IMR-90 (cell line): Measurements from ENCODE around the gene PLEKHG7. TPM values are rescaled to one million over a fixed set of nuclear protein-coding genes. Genes with fewer than 3 reads are reported as not detected.

Experiments used
- ATAC-seq: fragments of 200-7000 bp; cut with Tn5 transposase; 2 replicates; pipeline ENCODE4 v1.9.1; 2020; ENCODE audit warnings: low read depth, mild to moderate bottlenecking, moderate library complexity
- BruUV-seq: library from RNA; stranded (reverse); fragments of 400-500 nt; replicated peaks from 2 replicates; lab custom pipeline; 2021; lab: Mats Ljungman, UMichigan
- CTCF ChIA-PET: fragments of 300-600 bp; formaldehyde crosslinking; extraction: SDS; loops from one replicate; lab custom pipeline; 2021; ENCODE audit warnings: antibody characterized with exemption; lab: Yijun Ruan, JAX
- POLR2A ChIA-PET: fragments of 300-600 bp; sonication (Branson Sonifier 250); formaldehyde crosslinking; loops from one replicate; lab custom pipeline; 2022; ENCODE audit warnings: antibody characterized with exemption; ENCODE audit not compliant: unreplicated experiment; lab: Charles Lee
- DNase-seq: peaks from one replicate; pipeline ENCODE4 v3.0.0; 2013
- H2AFZ ChIP-seq: replicated peaks from 2 replicates; pipeline ENCODE3; 2013; ENCODE audit warnings: low read length, mild to moderate bottlenecking; ENCODE audit not compliant: poor library complexity
- H2AK5ac ChIP-seq: 2 replicates; pipeline ENCODE4 v1.6.1; 2013; ENCODE audit warnings: low read depth, low read length, inconsistent platforms
- H2AK9ac ChIP-seq: replicated peaks from 2 replicates; pipeline ENCODE3; 2013; ENCODE audit warnings: mild to moderate bottlenecking, low read depth, low read length, moderate library complexity; ENCODE audit not compliant: poor library complexity
- H2BK120ac ChIP-seq: 2 replicates; pipeline ENCODE4 v1.6.1; 2013; ENCODE audit warnings: low read depth, low read length, inconsistent platforms
- H2BK15ac ChIP-seq: 3 replicates; pipeline ENCODE4 v1.6.1; 2013; ENCODE audit warnings: low read depth, low read length, inconsistent platforms
- H2BK20ac ChIP-seq: 2 replicates; pipeline ENCODE4 v1.6.1; 2013; ENCODE audit warnings: low read depth, mild to moderate bottlenecking, inconsistent platforms, low read length, moderate library complexity
- H2BK5ac ChIP-seq: 2 replicates; pipeline ENCODE4 v1.6.1; 2013; ENCODE audit warnings: mild to moderate bottlenecking, low read depth, low read length, inconsistent platforms; ENCODE audit not compliant: poor library complexity, severe bottlenecking
- H3K14ac ChIP-seq: replicated peaks from 2 replicates; pipeline ENCODE4 v1.6.1; 2013; ENCODE audit warnings: low read depth, low read length, inconsistent platforms
- H3K18ac ChIP-seq: 2 replicates; pipeline ENCODE4 v1.6.1; 2013; ENCODE audit warnings: low read depth, low read length, control low read depth
- H3K23ac ChIP-seq: 2 replicates; pipeline ENCODE4 v1.6.1; 2013; ENCODE audit warnings: low read depth, low read length, inconsistent platforms
- H3K27ac ChIP-seq: 2 replicates; pipeline ENCODE4 v1.5.1; 2013; ENCODE audit warnings: mild to moderate bottlenecking, control low read depth, low read length; ENCODE audit not compliant: insufficient read depth
- H3K27me3 ChIP-seq: 2 replicates; pipeline ENCODE4 v1.6.1; 2013; ENCODE audit warnings: low read length; ENCODE audit not compliant: control insufficient read depth, insufficient read depth
- H3K36me3 ChIP-seq: 2 replicates; pipeline ENCODE4 v1.6.1; 2013; ENCODE audit warnings: low read length, mixed read lengths; ENCODE audit not compliant: control insufficient read depth, insufficient read depth
- H3K4ac ChIP-seq: 2 replicates; pipeline ENCODE4 v1.6.1; 2013; ENCODE audit warnings: low read depth, low read length, inconsistent platforms
- H3K4me1 ChIP-seq: 2 replicates; pipeline ENCODE4 v1.6.1; 2013; ENCODE audit warnings: low read length, mixed read lengths; ENCODE audit not compliant: control insufficient read depth, insufficient read depth
- H3K4me2 ChIP-seq: 2 replicates; pipeline ENCODE4 v1.6.1; 2013; ENCODE audit warnings: low read depth, mild to moderate bottlenecking, control low read depth, low read length, moderate library complexity
- H3K4me3 ChIP-seq: 2 replicates; pipeline ENCODE4 v1.5.1; 2013; ENCODE audit warnings: low read depth, mild to moderate bottlenecking, control low read depth, low read length, moderate library complexity; ENCODE audit not compliant: insufficient read depth
- H3K56ac ChIP-seq: 2 replicates; pipeline ENCODE4 v1.6.1; 2013; ENCODE audit warnings: low read length, inconsistent platforms; ENCODE audit not compliant: insufficient read depth; ENCODE audit errors: extremely low read depth
- H3K79me1 ChIP-seq, 2 experiments: 2 replicates each; pipeline ENCODE4 v1.6.1; 2013; ENCODE audit warnings: low read length in 2 of 2, inconsistent platforms in 1 of 2, low read depth in 1 of 2
- H3K9ac ChIP-seq: 2 replicates; pipeline ENCODE4 v1.6.1; 2013; ENCODE audit warnings: low read depth, low read length, control low read depth
- H3K9me1 ChIP-seq: 2 replicates; pipeline ENCODE4 v1.6.1; 2013; ENCODE audit warnings: low read length, inconsistent platforms; ENCODE audit not compliant: insufficient read depth
- H3K9me3 ChIP-seq: 2 replicates; pipeline ENCODE4 v1.6.1; 2013; ENCODE audit warnings: low read length; ENCODE audit not compliant: control insufficient read depth, insufficient read depth
- H4K20me1 ChIP-seq: 2 replicates; pipeline ENCODE4 v1.6.1; 2013; ENCODE audit warnings: low read length, inconsistent platforms; ENCODE audit not compliant: insufficient read depth
- H4K5ac ChIP-seq: 2 replicates; pipeline ENCODE4 v1.6.1; 2013; ENCODE audit warnings: mild to moderate bottlenecking, low read depth, low read length, control low read depth
- H4K8ac ChIP-seq, 2 experiments: 2 replicates each; pipeline ENCODE4 v1.6.1; 2013; ENCODE audit warnings: low read depth in 2 of 2, low read length in 2 of 2, control low read depth in 1 of 2, inconsistent platforms in 1 of 2
- H4K91ac ChIP-seq: 2 replicates; pipeline ENCODE4 v1.6.1; 2013; ENCODE audit warnings: low read depth, low read length, inconsistent platforms; ENCODE audit not compliant: insufficient read depth
- BHLHE40 ChIP-seq: fragments of 150-350 bp; IDR thresholded peaks from 2 replicates; pipeline ENCODE4 v1.6.1; 2016; ENCODE audit warnings: mild to moderate bottlenecking, low read depth, low read length
- CEBPB ChIP-seq: IDR thresholded peaks from 2 replicates; pipeline ENCODE4 v1.6.1; 2012; ENCODE audit warnings: low read depth, low read length, improper control_type of control experiment
- dilution Hi-C: fragments of 300-500 bp; cut with HindIII; formaldehyde crosslinking; loops from one replicate; pipeline ENCODE4 v1.14.3; 2018; ENCODE audit warnings: low sequenced_read_pairs; ENCODE audit not compliant: unreplicated experiment
- in situ Hi-C: fragments of 300-500 bp; cut with MboI; formaldehyde crosslinking; loops from 3 replicates; pipeline ENCODE4 v1.14.3; 2019; ENCODE audit warnings: low sequenced_read_pairs, inconsistent platforms, mixed read lengths
- intact Hi-C: fragments of 100-400 bp; cut with micrococcal nuclease; formaldehyde crosslinking; loops from 2 replicates; pipeline ENCODE4 v1.10.0; 2022
- polyA plus RNA-seq, 3 experiments: library from polyadenylated mRNA; depleted of rRNA; stranded (reverse); fragments of >200 nt; gene quantifications; 2 replicates each; pipeline ENCODE4 v1.2.3, GENCODE V29; 2012; ENCODE audit warnings: low replicate concordance in 1 of 3
- total RNA-seq: library from RNA; depleted of rRNA; stranded (reverse); fragments of >200 nt; gene quantifications from 2 replicates; pipeline ENCODE4 v1.2.3, GENCODE V29; 2012

The PLEKHG7 gene
- total and polyA plus RNA-seq, 2 of the 4 experiments (the other 2 are of a cell fraction) = not detected

DNA sequence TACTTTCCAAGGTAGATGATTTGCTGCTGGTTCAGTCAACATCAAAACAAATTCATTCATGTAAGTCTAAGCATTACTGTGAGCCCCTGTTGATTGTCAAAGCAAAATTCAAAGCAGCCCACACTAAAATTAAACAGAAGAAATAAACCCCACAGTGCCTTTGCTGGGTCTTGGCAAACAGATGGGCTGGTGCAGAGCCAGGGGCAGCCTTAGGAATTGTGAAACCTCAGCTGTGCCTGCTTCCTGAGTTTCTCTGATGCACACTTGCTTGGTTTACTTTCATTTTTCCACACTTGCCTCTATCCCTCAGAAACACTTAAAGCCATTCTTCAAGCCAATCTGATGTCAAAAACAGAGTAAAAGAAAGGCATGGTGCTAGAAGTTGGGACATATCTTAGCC, 6.6 kb upstream of the PLEKHG7 start:
- Histone ChIP-seq H4K91ac (no peak overlapping the region), H3K56ac (no peak overlapping the region), H3K79me1 (no peaks in the 10 kb centered on the region), H3K9me3 (0 out of 2 replicates have a peak, but pooled peaks cover 2% of the 10 kb centered on the region), H3K4me2 (peak overlapping the region; percentile 14; the same call in 1 of the 2 replicates), H3K27ac (no peak overlapping the region), H2AK9ac (no peak overlapping the region), H3K4ac (no peak overlapping the region), H3K23ac (no peak overlapping the region), H3K4me3 (no peak overlapping the region), H2BK5ac (no peak overlapping the region), H2BK120ac (no peak overlapping the region), H3K36me3 (no peaks in the 10 kb centered on the region), H2BK20ac (no peak overlapping the region), H3K9ac (no peak overlapping the region), H3K27me3 (no peaks in the 10 kb centered on the region; the same call in 1 of the 2 replicates), H3K9me1 (no peaks in the 10 kb centered on the region), H4K5ac (no peak overlapping the region), H2AK5ac (no peak overlapping the region), H4K20me1 (no peaks in the 10 kb centered on the region), H2BK15ac (no peak overlapping the region), H2AFZ (peak overlapping the region; percentile 53), H3K14ac (no peak overlapping the region), H4K8ac (no peak overlapping the region), H3K4me1 (no peaks in the 10 kb centered on the region), H3K18ac (no peak overlapping the region)
- in situ Hi-C loops (no loop called here), dilution Hi-C loops (no loop called here), intact Hi-C loops (no loop called here)
- DNase-seq (peak; percentile 52), ATAC-seq (peak; percentile 79)
- no TSS peak for BruUV-seq
- ChIA-PET CTCF (no interaction called here), POLR2A (interaction anchor here (0.6 kb wide), 1 partner anchor 228 kb away, joined by 12 read pairs; no protein-coding TSS in a partner anchor)
- TF ChIP-seq CEBPB (peak; percentile 42; the same call in 1 of the 2 replicates), BHLHE40 (no peak)
